Lung (tissue), 12 donors: Measurements from ENCODE around the gene ANKRD30B. TPM values are rescaled to one million over a fixed set of nuclear protein-coding genes. Genes with fewer than 3 reads are reported as not detected.
"Not testable (repeated sequence)": the region's sequence is repeated elsewhere in the genome, so short reads cannot be mapped to it uniquely, and the experiment has no call there.

Experiments
- ATAC-seq: fragments of 200-7000 bp; cut with Tn5 transposase; one replicate; pipeline ENCODE4 v1.9.1; 2020; ENCODE audit warnings: moderate number of reproducible peaks; ENCODE audit not compliant: insufficient read depth, low FRiP score
- DNase-seq, 3 donors: peaks; one replicate each; pipeline ENCODE4 v3.0.0-alpha.2; 2013 to 2017
- H3K27ac ChIP-seq, 2 donors: one replicate each; pipeline ENCODE4 v1.5.1; 2013; ENCODE audit warnings: mild to moderate bottlenecking in 2 of 2, moderate library complexity in 2 of 2, control low read depth in 1 of 2, inconsistent platforms in 1 of 2, low read depth in 1 of 2, low read length in 1 of 2
- H3K27me3 ChIP-seq, 3 donors: one replicate each; pipeline ENCODE4 v1.5.1; 2013; ENCODE audit warnings: low read length in 2 of 3; ENCODE audit not compliant: control insufficient read depth in 3 of 3, insufficient read depth in 3 of 3
- H3K36me3 ChIP-seq, 4 donors: one replicate each; pipeline ENCODE4 v1.5.1; 2013; ENCODE audit warnings: low read length in 4 of 4, mild to moderate bottlenecking in 1 of 4, moderate library complexity in 1 of 4; ENCODE audit not compliant: control insufficient read depth in 4 of 4, insufficient read depth in 4 of 4
- H3K4me1 ChIP-seq, 5 donors: one replicate each; pipeline ENCODE4 v1.5.1; 2013; ENCODE audit warnings: low read length in 5 of 5, mild to moderate bottlenecking in 2 of 5, moderate library complexity in 1 of 5; ENCODE audit not compliant: control insufficient read depth in 5 of 5, insufficient read depth in 5 of 5
- H3K4me3 ChIP-seq: one replicate; pipeline ENCODE4 v1.5.1; 2013; ENCODE audit warnings: mild to moderate bottlenecking, control low read depth, moderate library complexity
- H3K9ac ChIP-seq, 2 donors: one replicate each; pipeline ENCODE4 v1.5.1; 2013; ENCODE audit warnings: low read length in 2 of 2, control low read depth in 1 of 2; ENCODE audit not compliant: insufficient read depth in 1 of 2
- H3K9me3 ChIP-seq, 4 donors: one replicate each; pipeline ENCODE4 v1.5.1; 2013; ENCODE audit warnings: low read length in 3 of 4, mild to moderate bottlenecking in 1 of 4, moderate library complexity in 1 of 4; ENCODE audit not compliant: control insufficient read depth in 4 of 4, insufficient read depth in 3 of 4
- CTCF ChIP-seq: IDR thresholded peaks from 2 replicates; pipeline ENCODE4 v1.5.1; 2012; ENCODE audit warnings: mild to moderate bottlenecking; ENCODE audit errors: control extremely low read depth, extremely low read depth
- WGBS, 2 donors: extraction: QIAGEN DNeasy Blood & Tissue Kit; methylation state at CpG; one replicate each; pipeline ENCODE4 v1.1.7; 2013; 5-methylcytosine and 5-hydroxymethylcytosine counted together
- polyA plus RNA-seq, 2 donors: library from polyadenylated mRNA; stranded (reverse); fragments of 200-250 nt; gene quantifications; one replicate each; pipeline ENCODE4 v1.2.1, GENCODE V29; 2013
- total RNA-seq, 2 donors: library from RNA; depleted of rRNA in 1 of 2; stranded (reverse); fragments of >200 nt in 1 of 2; gene quantifications; one replicate each; pipeline ENCODE4 v1.2.1, GENCODE V29; 2014 to 2021
- donor health status: control.
- donor health status: control.
- donor health status: Bipolar disorder and iron deficiency.
- donor health status: healthy.
- donor health status: DM: yes; HTN: yes; CAD: no.

Gene ANKRD30B
- total and polyA plus RNA-seq, 4 donors: not detected

GRCh38 chr18:14784133-14784532 lies 36.2 kb downstream of the ANKRD30B start:
- no peak for ATAC-seq
- Histone ChIP-seq H3K4me1 (no peaks in the 10 kb centered on the region), H3K36me3 (no peaks in the 10 kb centered on the region), H3K27me3 (no peaks in the 10 kb centered on the region), H3K9ac (no peak overlapping the region), H3K9me3 (peaks cover 0 to 2% (median 0%) of the 10 kb centered on the region in 4 donors), H3K4me3 (no peak overlapping the region), H3K27ac (no peak overlapping the region)
- DNase-seq: no peak
- no peak for TF ChIP-seq CTCF
- 61 to 74% methylated on average over 2 of the region's 2 CpGs for WGBS, 2 donors

- H3K9me3 ChIP-seq, H3K4me1 ChIP-seq, H3K9ac ChIP-seq, H3K27me3 ChIP-seq, DNase-seq, H3K4me3 ChIP-seq, H3K36me3 ChIP-seq, ATAC-seq, H3K27ac ChIP-seq: not testable (repeated sequence)
- 82 to 88% methylated on average over 3 of the region's 3 CpGs for WGBS, 2 donors
Measured at GRCh38 chr18:14796876-14797275, 48.9 kb downstream of the ANKRD30B start.

- ATAC-seq, H3K27ac ChIP-seq, H3K9ac ChIP-seq, H3K27me3 ChIP-seq, H3K4me3 ChIP-seq, H3K9me3 ChIP-seq, DNase-seq, H3K36me3 ChIP-seq, H3K4me1 ChIP-seq: not testable (repeated sequence)
- 88 to 90% methylated on average over 11 of the region's 12 CpGs for WGBS, 2 donors
Measured at GRCh38 chr18:14797969-14798764, 50.2 kb downstream of the ANKRD30B start.

GRCh38 chr18:14811081-14811480 lies 63.1 kb downstream of the ANKRD30B start:
- not testable (repeated sequence) for DNase-seq, H3K27me3 ChIP-seq, H3K4me1 ChIP-seq, H3K36me3 ChIP-seq, H3K9me3 ChIP-seq, ATAC-seq, H3K27ac ChIP-seq, H3K4me3 ChIP-seq, H3K9ac ChIP-seq
- WGBS, 2 donors: 84 to 94% methylated on average over 12 to 13 of the region's 13 CpGs

GRCh38 chr18:14826972-14827632 lies 79.1 kb downstream of the ANKRD30B start:
- not testable (repeated sequence) for H3K4me1 ChIP-seq, H3K36me3 ChIP-seq, H3K4me3 ChIP-seq, H3K27ac ChIP-seq, ATAC-seq, H3K27me3 ChIP-seq, H3K9ac ChIP-seq, DNase-seq, H3K9me3 ChIP-seq
- 63 to 68% methylated on average over 2 of the region's 2 CpGs for WGBS, 2 donors

GRCh38 chr18:14841607-14842006 lies 93.6 kb downstream of the ANKRD30B start:
- not testable (repeated sequence) for H3K9me3 ChIP-seq

GRCh38 chr18:14851533-14851932 lies 103.6 kb downstream of the ANKRD30B start:
- not testable (repeated sequence) for H3K36me3 ChIP-seq, DNase-seq, H3K9ac ChIP-seq, ATAC-seq, H3K9me3 ChIP-seq, H3K27ac ChIP-seq, H3K27me3 ChIP-seq, H3K4me1 ChIP-seq, H3K4me3 ChIP-seq
- 0 to 21% methylated on average over 1 to 2 of the region's 2 CpGs for WGBS, 2 donors

More at GRCh38 chr18:14841607-14842006, 93.6 kb downstream of the ANKRD30B start:
- not testable (repeated sequence) for H3K9ac ChIP-seq, H3K27me3 ChIP-seq, DNase-seq, H3K4me1 ChIP-seq, H3K27ac ChIP-seq, H3K36me3 ChIP-seq, H3K4me3 ChIP-seq, ATAC-seq
- WGBS, 2 donors: 84 to 94% methylated on average over 2 of the region's 2 CpGs
